ENCODE measurements around the gene ROR1. TPM values are rescaled to one million over a fixed set of nuclear protein-coding genes. Genes with fewer than 3 reads are reported as not detected.
A peak's percentile ranks its signal among the peaks of the same experiment; 100 is the strongest.

ROR1 gene
- total RNA-seq, 1 experiment from 2014 or later = 56.3 TPM

DNA sequence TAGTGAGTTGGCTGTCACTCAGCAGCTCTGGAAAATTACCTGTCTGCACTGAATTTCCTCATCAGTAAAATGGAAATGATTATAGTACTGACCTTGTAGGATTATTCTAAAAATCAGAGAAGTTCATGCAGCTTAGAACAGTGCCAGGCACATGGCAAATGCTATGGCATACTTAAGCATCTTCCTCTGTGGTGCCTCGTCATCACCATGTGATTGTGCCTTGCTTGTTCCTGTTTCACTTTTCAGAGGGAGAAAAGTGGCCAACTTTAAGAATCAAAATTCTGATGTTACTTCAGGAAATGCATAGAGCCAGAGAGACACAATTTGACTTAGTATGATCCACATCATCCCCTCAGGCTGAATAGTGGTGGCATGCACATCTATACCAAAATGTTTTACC lies 203.6 kb downstream of the ROR1 start:
- ATAC-seq (no peak), DNase-seq (ENCODE audit: low spot score) (no peak)
- Mint-ChIP-seq H3K27me3 (ENCODE audit: low read depth) (no peaks in the 10 kb centered on the region), H3K4me3 (no peak overlapping the region), H3K36me3 (no peaks in the 10 kb centered on the region), H3K9me3 (no peaks in the 10 kb centered on the region), H3K4me1 (peaks cover 53% of the 10 kb centered on the region), H3K27ac (0 out of 2 replicates have a peak overlapping the region, but pooled peaks have one; percentile 20)
- TF ChIP-seq HMGA2 (CRISPR knock-in tag; IDR thresholded peaks at IDR 0.05) (no peak), GABPB1 (CRISPR knock-in tag; IDR thresholded peaks at IDR 0.05) (no peak), RORB (CRISPR knock-in tag; IDR thresholded peaks at IDR 0.05) (no peak), TCF7 (CRISPR knock-in tag; IDR thresholded peaks at IDR 0.05; ENCODE audit: low read depth) (no peak), MYBL2 (CRISPR knock-in tag; IDR thresholded peaks at IDR 0.05) (no peak), STAT6 (CRISPR knock-in tag; conservative IDR thresholded peaks at IDR 0.05; ENCODE audit: low read depth) (no peak), ZNF317 (CRISPR knock-in tag; IDR thresholded peaks at IDR 0.05; ENCODE audit: borderline replicate concordance, low read depth) (no peak), E2F4 (CRISPR knock-in tag; IDR thresholded peaks at IDR 0.05; ENCODE audit: borderline replicate concordance, low read depth) (no peak), MLX (CRISPR knock-in tag; IDR thresholded peaks at IDR 0.05) (no peak), GRHL2 (CRISPR knock-in tag; IDR thresholded peaks at IDR 0.05; ENCODE audit: insufficient replicate concordance, severe bottlenecking) (no peak), ZBTB21 (CRISPR knock-in tag; IDR thresholded peaks at IDR 0.05; ENCODE audit: borderline replicate concordance) (no peak), ETV6 (CRISPR knock-in tag; IDR thresholded peaks at IDR 0.05) (no peak), NR1H2 (CRISPR knock-in tag; IDR thresholded peaks at IDR 0.05) (no peak), MAX (CRISPR knock-in tag; IDR thresholded peaks at IDR 0.05) (no peak), CREB1 (CRISPR knock-in tag; IDR thresholded peaks at IDR 0.05) (no peak)
- TF ChIP-seq, protein P1, sequence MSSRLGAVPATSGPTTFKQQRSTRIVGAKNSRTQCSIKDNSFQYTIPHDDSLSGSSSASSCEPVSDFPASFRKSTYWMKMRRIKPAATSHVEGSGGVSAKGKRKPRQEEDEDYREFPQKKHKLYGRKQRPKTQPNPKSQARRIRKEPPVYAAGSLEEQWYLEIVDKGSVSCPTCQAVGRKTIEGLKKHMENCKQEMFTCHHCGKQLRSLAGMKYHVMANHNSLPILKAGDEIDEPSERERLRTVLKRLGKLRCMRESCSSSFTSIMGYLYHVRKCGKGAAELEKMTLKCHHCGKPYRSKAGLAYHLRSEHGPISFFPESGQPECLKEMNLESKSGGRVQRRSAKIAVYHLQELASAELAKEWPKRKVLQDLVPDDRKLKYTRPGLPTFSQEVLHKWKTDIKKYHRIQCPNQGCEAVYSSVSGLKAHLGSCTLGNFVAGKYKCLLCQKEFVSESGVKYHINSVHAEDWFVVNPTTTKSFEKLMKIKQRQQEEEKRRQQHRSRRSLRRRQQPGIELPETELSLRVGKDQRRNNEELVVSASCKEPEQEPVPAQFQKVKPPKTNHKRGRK (CRISPR knock-in tag; IDR thresholded peaks at IDR 0.05; ENCODE audit: borderline replicate concordance) = no peak
- TF ChIP-seq, protein P2, sequence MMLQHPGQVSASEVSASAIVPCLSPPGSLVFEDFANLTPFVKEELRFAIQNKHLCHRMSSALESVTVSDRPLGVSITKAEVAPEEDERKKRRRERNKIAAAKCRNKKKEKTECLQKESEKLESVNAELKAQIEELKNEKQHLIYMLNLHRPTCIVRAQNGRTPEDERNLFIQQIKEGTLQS (CRISPR knock-in tag; conservative IDR thresholded peaks at IDR 0.05) = no peak
- TF ChIP-seq, protein P3, sequence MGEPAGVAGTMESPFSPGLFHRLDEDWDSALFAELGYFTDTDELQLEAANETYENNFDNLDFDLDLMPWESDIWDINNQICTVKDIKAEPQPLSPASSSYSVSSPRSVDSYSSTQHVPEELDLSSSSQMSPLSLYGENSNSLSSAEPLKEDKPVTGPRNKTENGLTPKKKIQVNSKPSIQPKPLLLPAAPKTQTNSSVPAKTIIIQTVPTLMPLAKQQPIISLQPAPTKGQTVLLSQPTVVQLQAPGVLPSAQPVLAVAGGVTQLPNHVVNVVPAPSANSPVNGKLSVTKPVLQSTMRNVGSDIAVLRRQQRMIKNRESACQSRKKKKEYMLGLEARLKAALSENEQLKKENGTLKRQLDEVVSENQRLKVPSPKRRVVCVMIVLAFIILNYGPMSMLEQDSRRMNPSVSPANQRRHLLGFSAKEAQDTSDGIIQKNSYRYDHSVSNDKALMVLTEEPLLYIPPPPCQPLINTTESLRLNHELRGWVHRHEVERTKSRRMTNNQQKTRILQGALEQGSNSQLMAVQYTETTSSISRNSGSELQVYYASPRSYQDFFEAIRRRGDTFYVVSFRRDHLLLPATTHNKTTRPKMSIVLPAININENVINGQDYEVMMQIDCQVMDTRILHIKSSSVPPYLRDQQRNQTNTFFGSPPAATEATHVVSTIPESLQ (CRISPR knock-in tag; IDR thresholded peaks at IDR 0.05) = no peak
- TF ChIP-seq, protein P4, sequence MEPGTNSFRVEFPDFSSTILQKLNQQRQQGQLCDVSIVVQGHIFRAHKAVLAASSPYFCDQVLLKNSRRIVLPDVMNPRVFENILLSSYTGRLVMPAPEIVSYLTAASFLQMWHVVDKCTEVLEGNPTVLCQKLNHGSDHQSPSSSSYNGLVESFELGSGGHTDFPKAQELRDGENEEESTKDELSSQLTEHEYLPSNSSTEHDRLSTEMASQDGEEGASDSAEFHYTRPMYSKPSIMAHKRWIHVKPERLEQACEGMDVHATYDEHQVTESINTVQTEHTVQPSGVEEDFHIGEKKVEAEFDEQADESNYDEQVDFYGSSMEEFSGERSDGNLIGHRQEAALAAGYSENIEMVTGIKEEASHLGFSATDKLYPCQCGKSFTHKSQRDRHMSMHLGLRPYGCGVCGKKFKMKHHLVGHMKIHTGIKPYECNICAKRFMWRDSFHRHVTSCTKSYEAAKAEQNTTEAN (CRISPR knock-in tag; IDR thresholded peaks at IDR 0.05) = no peak
- TF ChIP-seq, protein P5, sequence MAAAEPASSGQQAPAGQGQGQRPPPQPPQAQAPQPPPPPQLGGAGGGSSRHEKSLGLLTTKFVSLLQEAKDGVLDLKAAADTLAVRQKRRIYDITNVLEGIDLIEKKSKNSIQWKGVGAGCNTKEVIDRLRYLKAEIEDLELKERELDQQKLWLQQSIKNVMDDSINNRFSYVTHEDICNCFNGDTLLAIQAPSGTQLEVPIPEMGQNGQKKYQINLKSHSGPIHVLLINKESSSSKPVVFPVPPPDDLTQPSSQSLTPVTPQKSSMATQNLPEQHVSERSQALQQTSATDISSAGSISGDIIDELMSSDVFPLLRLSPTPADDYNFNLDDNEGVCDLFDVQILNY (CRISPR knock-in tag; IDR thresholded peaks at IDR 0.05) = no peak
- POLR2A ChIA-PET = no interaction called here
- CTCF ChIA-PET = no interaction called here
